Stimulated activated CD4-positive, alpha-beta T cell treated with anti-CD3 and anti-CD28 coated beads, Interleukin-4, amount 100 ng/mL, for 4 hours (primary cell): ENCODE data around the gene ATL2.
A peak's percentile ranks its signal among the peaks of the same experiment; 100 is the strongest.
"Not testable (repeated sequence)": the region's sequence is repeated elsewhere in the genome, so short reads cannot be mapped to it uniquely, and the experiment has no call there.

Experiments used
- DNase-seq, 2 experiments: peaks; one replicate each; pipeline ENCODE4 v3.0.0-alpha.2; 2020

Gene ATL2

GRCh38 chr2:38387887-38388286 is 10.8 kb upstream of the ATL2 start:
- DNase-seq: no peak

GRCh38 chr2:38386821-38387220 is 9.7 kb upstream of the ATL2 start:
- no peak for DNase-seq

GRCh38 chr2:38386377-38386776 is 9.3 kb upstream of the ATL2 start:
- DNase-seq: no peak

GRCh38 chr2:38384338-38384737 is 7.3 kb upstream of the ATL2 start:
- DNase-seq: no peak

- DNase-seq: not testable (repeated sequence)
These were observed 6.7 kb upstream of the ATL2 start for GRCh38 chr2:38383741-38384140.

- DNase-seq: no peak
These were observed 4.5 kb upstream of the ATL2 start for GRCh38 chr2:38381381-38382143.

- DNase-seq: no peak
These were observed 3.5 kb upstream of the ATL2 start for GRCh38 chr2:38380397-38381130.

- DNase-seq: peak; percentile 45 to 58
These were observed 575 bp downstream of the ATL2 start for GRCh38 chr2:38376346-38377049.

GRCh38 chr2:38375696-38376345 is 1.3 kb downstream of the ATL2 start:
- peak in 1 of 2 experiments; percentile 34 for DNase-seq

- DNase-seq: no peak
These were observed 2.1 kb downstream of the ATL2 start for GRCh38 chr2:38374984-38375383.

- no peak for DNase-seq
These were observed 5.8 kb downstream of the ATL2 start for GRCh38 chr2:38371235-38371634.

GRCh38 chr2:38370664-38371063 is 6.4 kb downstream of the ATL2 start:
- no peak for DNase-seq

- DNase-seq: no peak
These were observed 14.8 kb downstream of the ATL2 start for GRCh38 chr2:38362232-38362631.

- DNase-seq: no peak
These were observed 16.9 kb downstream of the ATL2 start for GRCh38 chr2:38360177-38360576.

- no peak for DNase-seq
These were observed 23.7 kb downstream of the ATL2 start for GRCh38 chr2:38353402-38353801.

- DNase-seq: no peak
These were observed 24.7 kb downstream of the ATL2 start for GRCh38 chr2:38352336-38352735.

GRCh38 chr2:38345323-38346038 is 31.6 kb downstream of the ATL2 start:
- no peak for DNase-seq

GRCh38 chr2:38344813-38345212 is 32.3 kb downstream of the ATL2 start:
- no peak for DNase-seq

GRCh38 chr2:38343212-38343611 is 33.9 kb downstream of the ATL2 start:
- DNase-seq: no peak

GRCh38 chr2:38336621-38337020 is 40.5 kb downstream of the ATL2 start:
- DNase-seq: no peak

GRCh38 chr2:38330754-38331153 is 46.3 kb downstream of the ATL2 start:
- DNase-seq: no peak

- DNase-seq: no peak
These were observed 49.5 kb downstream of the ATL2 start for GRCh38 chr2:38327580-38327979.

GRCh38 chr2:38323623-38324022 is 53.5 kb downstream of the ATL2 start:
- no peak for DNase-seq
